Inferior parietal cortex (tissue), 1 donor: ENCODE data around the gene SORCS2.
A peak's percentile ranks its signal among the peaks of the same experiment; 100 is the strongest.

Source experiments
- DNase-seq: peaks from one replicate; pipeline ENCODE4 v3.0.0-alpha.2; 2016; ENCODE audit errors: extremely low spot score

Gene SORCS2

DNA sequence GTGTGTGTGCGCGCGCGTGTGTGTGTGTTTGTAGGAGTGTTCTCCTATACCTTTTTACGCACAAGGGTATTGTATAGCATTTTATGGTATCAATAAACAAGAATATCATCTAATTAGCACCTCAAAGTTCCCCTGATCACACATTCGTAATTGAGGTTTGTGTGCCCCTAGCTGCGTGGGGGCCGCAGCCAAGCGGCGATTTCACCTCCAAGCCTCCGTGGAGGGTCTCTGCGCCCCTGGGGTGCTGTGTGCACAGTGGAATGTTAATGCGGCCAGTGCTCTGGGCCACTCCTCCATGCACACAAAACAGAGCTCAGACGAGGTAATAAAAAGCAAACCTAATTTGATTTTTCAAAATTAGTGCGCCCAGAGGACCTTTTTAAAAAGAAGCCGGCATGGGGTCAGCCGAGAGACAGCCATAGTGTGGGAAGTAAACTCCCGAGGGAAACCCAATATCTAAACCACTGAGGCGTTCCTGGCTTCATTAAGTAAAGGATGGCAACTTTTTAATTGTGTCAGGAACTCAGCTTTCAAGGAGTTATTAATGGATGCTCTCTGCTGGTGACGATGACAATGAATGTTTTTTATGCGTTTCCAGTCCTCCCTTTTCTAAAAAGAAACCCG, 110.6 kb downstream of the SORCS2 start:
- no peak for DNase-seq

DNA sequence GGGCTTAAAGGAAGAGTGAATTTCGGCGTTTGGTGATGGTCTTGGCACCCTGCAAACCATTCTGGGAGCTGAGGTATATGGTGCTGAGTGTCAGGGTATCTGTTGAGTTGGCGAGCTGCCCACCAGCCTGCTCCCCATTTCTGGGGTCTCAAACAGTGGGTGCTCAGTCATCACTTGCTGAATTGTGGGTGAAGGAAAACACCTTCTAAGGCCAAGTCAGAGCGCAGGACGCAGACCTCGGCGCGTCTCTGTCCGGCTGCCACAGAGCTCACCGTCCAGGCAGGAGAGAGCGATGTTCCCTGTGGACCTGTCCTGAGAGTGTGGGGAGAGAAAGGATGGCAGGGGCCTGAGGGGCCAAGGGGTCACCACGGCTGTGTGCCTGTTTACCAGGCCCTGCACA, 111.2 kb downstream of the SORCS2 start:
- DNase-seq = no peak

DNA sequence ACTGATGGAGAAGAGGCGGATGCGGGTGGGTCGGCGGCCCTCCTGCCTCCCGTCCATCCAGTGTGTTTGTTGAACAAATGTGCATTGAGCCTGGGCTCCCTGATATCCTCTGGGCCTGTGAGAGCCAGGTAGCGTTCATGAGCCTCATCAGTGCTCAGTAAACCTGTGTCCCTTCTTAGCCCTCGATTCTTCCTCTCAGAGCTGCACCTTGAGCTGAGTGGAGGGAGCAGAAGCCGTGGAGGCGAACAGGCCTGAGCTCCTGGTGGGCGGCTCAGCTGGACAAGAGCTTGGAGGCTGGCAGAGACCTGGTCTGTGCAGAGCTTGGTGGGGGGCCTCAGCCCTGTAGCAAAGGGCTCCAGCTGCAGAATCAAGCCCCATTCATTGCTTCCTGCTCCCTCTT, 112.1 kb downstream of the SORCS2 start:
- DNase-seq = no peak

DNA sequence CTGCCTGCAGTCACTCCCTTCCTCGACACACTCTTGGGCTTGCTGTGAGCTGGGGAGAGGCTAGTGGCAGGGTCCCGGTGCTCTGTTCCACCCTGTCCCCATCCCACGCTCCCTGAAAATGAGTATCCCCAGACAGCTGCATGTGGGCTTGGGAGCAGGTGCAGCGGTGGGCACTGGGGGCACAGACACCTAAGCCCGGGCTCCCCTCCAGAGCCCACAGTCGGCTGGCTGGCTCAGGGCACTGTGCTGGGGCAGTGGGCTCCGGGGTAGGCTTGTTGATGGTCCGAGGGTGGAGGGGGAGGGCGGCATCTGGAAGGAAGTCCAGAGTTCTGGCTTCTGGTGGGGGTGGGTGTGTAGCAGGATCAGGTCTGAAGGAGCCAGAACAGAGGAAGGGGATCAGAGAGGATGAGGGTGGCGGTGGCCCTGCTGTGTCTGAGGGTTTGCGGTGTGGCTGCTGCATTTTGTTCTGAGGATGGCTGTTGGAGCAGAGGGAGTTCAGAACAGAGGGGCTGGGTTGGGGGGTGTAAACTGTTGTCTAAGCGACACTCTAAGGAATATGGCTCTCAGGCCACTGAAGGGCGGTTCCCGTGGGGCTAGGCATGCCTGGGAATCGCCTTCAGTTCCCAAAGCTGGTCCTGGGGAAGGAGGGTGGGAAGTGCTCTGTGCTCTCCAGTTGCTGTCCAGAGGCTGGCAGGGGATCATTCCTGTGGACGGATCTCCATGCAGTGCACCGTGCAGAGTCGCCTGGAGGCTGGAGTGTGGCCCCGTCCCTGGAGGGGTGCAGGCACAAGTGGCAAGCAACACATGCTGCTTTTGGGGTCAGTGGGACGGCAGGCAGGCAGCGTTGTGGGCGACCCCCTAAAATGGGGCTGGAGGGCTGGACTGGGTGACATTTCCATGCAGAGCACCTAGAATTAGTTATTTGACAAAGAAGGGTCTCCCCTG, 114.0 kb downstream of the SORCS2 start:
- DNase-seq = no peak

DNA sequence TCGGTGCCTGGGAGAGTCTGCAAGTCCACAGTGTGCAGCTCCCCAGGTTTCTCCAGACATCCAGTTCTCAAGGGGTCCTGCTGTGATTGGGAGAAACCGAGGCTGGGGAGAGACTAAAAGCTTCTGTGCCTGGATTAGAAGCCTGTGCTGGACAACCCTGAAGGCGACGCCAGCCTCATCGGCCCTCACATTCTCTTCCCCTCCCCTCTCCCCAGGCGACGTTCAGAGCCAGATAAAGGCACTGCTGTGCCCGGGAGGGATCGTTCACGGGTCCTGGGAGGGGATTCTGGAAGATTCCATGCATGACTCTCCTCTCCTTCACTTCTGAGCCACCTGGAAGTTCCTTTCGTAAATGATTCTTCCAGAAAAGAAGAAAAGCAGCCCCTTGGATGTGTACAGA, 114.6 kb downstream of the SORCS2 start:
- no peak for DNase-seq

DNA sequence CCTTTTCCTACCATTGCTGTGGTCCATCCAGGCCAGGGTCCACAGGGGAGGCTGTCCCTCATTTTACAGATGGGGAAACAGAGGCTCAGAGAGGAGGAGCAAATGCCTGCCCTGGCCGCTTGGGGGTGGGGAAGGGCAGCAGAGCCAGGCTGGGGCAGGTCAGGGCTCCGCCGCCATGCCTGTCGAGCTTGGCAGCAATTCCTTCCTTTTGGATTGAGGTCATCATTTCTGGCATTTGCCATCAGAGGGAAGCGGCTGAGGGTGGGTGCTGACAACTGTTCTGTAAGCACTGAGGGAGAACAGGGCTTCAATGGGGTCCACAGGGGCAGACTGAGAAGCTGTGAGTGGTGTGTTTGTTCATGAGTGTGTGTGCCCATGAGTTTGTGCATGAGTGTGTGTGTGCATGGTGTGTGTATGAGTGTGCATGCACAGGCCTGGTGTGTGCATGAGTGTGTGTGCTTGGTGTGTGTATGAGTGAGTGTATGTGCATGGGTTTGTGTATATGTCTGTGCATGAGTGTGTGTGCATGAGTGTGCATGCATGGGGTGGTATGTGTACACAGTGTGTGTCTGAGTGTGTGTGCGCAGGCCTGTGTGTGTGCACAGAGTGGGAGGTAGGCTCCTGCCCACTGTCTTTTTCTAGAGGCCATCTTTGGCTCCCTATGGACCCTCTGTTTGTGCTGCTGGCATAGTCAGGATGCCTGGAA, 115.2 kb downstream of the SORCS2 start:
- DNase-seq = no peak

DNA sequence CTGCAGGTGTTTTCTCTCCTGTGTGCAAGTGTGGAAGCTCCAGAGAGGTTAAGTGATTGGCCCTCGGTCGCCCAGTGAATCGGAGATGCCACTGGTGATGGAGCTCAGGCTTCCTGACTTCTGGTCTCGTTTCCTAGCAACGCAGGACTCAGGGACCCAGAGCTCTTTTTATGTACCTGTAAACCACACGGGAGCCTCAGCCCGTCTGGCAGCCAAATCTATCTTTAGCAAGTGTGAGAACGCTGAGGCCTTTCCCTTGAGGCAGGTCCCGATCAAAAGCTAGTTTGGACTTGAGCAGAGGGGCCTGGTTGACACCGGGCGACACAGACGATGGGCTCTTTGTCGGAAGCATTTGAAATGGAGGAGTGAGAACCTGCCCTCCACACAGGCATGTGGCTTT, 116.8 kb downstream of the SORCS2 start:
- no peak for DNase-seq

DNA sequence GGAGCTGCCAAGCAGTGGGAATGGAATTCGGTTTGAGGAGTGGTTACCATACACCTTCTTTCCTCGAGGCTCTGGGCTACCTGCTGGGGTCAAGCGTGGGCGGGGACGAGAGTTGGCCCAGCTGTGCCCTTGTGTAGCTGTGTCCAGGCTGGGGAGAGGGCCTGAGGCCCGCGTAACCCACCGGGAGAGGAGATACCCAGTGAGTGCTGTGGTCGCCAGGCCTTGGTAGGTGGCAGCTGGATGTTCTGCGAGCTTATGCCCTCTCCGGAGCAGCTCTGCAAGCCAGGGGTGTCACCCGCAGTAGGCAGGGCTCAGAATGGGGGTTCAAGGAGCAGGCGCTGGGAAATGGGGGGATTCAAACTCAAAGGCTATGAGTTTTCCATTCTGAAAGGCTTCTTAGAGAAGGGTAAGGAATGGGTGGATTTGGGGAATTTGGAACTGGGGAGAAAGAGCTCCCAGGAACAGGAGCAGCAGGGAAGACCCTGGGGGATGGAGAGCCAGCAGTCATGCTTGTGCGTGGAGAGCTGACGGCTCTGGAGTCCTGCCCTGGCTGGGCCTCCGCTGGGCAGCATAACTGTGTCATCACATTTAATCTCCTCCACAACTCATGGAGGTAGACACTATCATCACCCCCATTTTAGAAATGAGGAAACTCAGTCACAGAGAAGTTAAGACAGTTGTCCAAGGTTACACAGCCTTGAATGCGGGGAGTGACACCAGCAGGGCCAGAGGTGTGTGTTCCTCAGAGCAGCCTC, 117.5 kb downstream of the SORCS2 start:
- no peak for DNase-seq

DNA sequence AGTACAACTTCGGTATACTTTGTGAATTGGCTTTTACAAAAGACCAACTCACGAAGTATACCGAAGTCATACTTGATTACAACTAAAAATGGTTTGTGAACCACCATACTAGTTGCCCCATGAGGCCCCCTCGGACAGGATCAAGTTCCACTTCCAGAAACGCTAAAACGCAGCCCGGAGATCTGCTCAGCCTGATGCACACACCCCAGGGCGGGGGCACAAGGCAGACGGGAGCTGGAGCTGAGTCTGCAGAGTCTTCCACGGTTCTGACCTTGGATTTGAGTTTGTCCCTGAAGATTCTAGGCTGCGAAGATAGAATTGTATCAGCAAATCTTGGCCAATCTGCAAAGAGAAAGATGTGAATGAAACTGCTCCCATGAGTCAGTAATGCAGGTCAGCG, 118.1 kb downstream of the SORCS2 start:
- no peak for DNase-seq

DNA sequence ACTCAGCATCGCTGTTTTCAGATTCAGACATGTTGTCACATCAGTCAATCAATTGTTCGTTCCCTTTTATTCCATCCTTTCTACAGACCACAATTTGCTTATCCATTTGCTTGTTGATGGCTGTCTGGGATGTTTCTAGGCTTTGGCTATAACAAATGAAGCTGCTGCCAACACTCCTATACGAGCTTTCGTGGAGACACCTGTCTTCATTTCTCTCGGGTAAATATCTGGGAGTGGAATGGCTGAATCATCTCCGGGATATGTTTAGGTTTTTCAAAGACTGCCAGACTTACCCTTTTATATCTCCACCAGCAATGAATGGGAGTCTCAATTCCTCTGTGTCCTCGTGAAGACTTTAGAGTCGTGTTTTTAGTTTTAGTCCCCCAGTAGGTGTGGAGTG, 118.9 kb downstream of the SORCS2 start:
- no peak for DNase-seq

DNA sequence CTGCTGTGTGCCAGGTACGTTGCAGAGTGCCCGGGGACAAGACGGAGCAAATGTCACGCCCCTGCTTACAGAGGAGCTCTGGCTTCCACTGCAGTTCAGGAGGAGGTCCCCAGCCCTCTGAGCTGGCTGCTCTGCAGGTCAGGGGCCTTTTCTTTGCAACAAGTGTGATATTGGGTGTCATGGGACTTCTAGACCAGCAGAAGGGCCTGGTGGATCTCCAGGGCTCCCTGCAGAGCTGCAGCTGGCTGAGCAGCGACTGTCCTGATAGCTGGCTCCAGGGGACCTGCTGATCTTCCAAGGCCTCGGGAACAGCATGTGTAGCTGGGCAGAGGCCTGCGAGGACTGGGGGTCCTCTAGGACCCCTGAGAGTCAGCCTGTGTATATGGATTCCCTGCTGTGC, 120.4 kb downstream of the SORCS2 start:
- DNase-seq = no peak

DNA sequence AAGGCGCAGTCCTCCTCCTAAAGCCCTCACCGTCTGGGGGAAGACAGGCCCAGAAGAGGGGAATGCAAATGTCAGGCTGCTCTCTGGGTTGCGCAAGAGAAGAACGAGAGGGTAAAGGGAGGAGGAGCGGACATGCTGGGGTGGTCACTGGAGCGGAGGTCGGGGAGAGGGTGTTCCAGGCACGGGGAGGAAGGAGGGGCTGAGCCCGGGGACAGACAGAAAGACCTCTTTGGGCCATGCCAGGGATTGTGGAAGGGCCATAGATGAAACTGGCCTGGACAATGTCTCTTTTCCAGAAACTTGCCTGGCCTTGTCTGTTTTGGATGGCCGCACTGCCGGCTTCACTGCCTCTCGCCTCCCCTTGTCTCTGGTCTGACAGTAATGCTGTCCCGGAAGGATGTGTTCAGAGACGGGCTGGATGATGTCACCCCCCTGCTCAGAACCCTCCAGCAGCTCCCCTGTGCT, 121.0 kb downstream of the SORCS2 start:
- no peak for DNase-seq

DNA sequence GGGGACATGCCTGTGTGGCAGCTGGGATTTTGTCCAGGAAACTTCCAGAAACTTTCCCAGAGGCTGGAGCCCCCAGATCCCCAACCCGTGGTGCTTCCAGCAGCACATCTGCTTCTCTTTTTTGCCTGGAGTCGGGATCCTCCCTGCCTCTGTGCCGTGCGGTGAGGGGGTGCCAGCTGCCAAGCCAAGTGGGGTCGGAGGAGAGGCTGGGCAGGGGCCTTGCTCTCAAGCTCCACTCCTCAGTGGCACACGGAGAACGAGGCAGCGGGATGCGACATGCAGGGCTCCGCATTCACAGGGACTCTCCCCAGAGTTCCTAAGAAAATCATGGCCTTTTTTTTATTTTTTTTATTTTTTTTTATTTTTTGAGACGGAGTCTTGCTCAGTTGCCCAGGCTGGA, 121.7 kb downstream of the SORCS2 start:
- no peak for DNase-seq

DNA sequence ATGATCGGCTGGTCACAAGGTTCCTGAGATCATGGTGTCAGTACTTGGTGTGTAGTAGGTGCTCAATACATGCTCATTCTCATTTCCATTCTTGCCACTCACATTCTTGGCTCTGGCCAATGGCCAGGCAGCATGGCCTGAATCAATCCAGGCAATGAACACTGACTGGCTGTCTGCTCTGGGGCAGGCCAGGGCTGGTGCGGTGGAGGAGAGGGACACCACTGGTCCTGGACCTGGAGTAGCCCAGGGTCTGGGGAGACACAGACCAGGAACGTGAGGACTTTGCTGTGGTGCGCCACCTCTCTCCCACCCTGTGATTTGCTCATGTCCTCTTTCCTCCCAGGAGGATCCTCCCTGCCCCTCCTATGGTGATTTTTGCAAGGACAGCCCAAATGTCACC, 122.9 kb downstream of the SORCS2 start:
- no peak for DNase-seq

DNA sequence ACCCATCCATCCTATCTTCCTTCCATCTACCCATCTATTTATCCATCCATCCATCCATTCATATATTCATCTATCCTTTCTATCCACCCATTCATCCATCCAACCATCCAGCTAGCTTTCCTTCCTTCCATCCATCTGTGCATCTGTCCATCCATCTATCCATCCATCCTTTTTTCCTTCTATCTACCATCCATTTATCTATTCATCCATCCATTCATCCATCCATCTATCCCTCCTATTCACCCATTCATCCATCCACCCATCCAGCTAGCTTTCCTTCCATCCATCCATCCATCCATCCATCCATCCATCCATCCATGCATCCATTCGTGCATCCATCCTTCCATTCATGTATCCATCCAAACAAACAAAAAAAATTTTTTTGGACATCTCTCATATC, 123.6 kb downstream of the SORCS2 start:
- DNase-seq = no peak

DNA sequence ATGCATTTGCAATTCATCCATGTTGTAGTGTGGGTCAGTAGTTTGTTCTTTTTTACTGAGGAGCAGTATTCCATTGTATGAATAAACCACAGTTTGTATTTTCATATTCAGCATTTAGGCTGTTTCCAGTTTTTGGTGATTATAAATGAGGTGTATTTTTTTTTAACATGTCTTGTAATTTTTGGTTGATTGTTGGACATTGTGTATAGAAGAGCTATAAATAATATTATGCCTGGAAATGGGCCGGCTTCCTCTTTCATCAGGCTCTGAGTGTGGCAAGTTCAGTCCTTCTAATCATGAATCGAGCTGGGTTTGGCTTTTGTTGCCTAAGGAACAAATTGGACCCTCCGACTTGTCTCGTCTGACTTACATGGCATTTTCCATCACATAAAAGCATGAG, 126.7 kb downstream of the SORCS2 start:
- DNase-seq = no peak

DNA sequence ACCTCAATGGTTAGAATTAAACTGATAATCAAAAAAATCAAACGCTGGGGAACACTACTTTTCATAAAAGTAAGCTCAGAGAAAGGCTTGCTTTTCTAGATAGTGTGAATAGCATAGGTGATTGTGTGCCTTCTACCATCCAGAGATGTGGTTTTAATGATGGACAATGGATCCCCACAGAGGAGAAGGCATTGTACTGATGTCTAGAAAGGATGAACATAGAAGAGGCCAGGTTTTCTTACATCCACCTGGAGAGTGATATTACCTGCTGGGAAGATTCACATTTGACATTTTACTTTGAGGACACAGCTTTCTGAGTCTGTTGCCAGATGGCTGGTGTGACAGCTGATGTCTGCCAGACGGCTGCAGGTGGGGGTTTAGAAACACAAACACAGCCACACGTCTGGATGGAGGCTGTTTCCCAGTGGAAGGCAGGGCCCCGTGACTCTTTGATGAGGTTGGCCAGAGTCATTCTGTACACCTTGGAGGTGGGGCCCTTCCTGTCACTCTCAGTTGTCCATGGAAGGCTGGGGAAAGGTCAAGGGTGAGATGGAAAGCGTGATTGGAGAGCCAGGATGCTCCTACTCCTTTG, 128.0 kb downstream of the SORCS2 start:
- DNase-seq = no peak

DNA sequence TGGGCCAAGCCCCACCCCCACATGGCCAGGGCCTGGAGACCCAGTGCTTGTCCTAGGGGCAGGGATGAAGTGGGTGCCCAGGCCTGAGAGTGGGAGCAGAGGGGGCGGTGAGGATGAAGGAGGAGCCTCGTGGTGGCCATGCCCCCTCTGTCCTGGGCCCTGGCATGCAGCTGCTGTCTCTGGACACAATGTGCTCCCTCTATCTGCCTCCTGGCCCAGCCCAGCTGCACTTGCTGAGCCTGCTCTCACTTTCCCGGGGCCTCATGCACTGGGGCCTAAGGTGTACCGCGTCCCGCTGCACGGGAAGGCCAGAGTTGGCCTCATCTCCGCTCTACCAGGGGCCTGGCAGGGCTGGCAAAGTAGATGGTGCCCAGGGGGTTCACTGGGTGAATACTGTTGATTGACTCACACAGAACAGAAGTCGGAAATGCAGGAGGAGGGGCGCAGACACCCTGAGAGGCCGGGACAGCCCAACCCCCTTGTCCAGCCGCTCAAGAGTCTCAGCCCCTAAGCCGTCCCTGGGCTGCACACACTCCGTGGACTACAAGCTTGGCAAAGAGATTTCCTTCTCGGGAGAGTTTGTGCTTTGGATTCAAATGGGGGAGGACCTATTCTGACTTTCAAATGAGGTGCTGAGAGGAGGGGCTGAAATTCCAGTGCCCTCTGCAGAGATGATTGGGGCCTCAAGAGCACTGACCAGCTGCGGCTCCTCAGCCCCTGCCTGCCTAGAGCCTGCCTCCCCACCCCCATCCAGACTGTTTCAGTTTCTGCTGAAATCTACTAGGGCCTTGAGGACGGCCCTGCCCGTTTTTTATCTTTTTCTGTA, 130.0 kb downstream of the SORCS2 start:
- DNase-seq = peak; percentile 24

DNA sequence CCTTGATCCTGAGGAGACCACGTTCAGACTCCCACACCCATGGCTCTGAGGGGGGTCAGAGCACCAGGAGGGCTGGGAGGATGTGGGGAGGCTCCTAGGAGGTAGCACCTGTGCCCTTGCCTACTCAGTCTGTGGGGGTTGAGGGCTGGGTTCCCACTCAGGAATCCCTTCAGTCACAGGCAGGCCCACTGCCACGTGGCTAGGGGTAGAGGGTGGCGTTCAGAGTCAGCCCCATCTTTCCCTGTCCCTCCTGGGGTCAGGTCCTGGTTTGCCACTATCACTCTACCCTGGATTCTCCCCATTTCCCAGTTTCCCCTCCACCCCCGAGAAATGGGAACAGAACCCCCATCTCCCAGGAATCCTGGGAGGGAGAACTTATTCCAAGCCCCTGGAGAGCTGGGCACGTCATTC, 131.1 kb downstream of the SORCS2 start:
- DNase-seq = no peak

DNA sequence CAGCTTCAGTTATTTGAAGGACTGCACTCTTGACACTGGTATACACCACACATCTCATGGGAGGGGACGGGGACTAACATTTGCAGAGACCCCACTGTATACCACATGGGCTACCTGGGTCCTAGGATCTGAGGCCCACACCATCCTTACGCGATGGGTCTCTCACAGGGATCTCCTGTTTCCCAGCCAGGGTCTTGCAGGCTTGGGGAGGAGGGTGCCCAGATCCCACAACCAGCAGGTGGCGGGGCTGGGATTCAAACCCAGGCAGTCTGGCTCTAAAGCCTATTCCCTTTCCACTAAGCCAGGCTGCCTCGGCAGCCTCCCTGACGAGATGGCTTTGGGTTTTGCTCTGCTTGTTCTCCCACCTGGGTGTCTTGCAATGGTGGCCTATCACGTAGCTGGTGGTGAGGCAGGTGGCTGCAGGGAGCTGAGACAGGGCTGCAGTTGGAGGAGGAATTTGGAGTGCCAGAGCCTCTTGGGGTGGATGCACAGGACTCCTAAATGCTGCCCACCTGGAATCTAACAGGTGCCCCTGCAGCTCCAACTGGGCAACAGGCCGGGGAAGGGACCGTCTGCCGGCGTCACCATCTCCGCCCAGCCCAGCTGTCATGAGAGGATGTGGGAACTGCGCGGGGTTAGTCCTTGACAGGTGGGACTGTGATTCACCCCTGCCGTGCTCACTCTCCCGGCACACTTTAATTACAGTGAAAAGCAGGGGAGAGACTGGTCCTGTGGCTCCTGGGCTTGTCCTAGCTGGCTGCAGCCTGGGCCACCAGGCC, 131.7 kb downstream of the SORCS2 start:
- no peak for DNase-seq
